ENCODE measurements around the gene SOBP.

SOBP gene

GRCh38 chr6:107625264-107625663 lies 135.3 kb downstream of the SOBP start:
- no peak for ATAC-seq (ENCODE audit: low read depth)
- no peaks in the 10 kb centered on the region for H3K4me1 ChIP-seq (ENCODE audit: insufficient read depth, poor library complexity, severe bottlenecking)
- DNase-seq (ENCODE audit: low spot score), result no peak
- no peaks in the 10 kb centered on the region for H3K9me3 ChIP-seq (ENCODE audit: severe bottlenecking)
- H3K27me3 ChIP-seq (ENCODE audit: insufficient read depth, poor library complexity, severe bottlenecking), result no peaks in the 10 kb centered on the region
- no peak overlapping the region for H3K4me3 ChIP-seq (ENCODE audit: severe bottlenecking)
- no peak for TF ChIP-seq CTCF (IDR thresholded peaks at IDR 0.05; ENCODE audit: poor library complexity, severe bottlenecking)
- H3K27ac ChIP-seq (ENCODE audit: poor library complexity, severe bottlenecking), result no peak overlapping the region
- no peaks in the 10 kb centered on the region for H3K36me3 ChIP-seq (ENCODE audit: low read depth)

GRCh38 chr6:107626645-107627044 lies 136.7 kb downstream of the SOBP start:
- H3K4me1 ChIP-seq (ENCODE audit: insufficient read depth, poor library complexity, severe bottlenecking), result no peaks in the 10 kb centered on the region
- no peaks in the 10 kb centered on the region for H3K9me3 ChIP-seq (ENCODE audit: severe bottlenecking)
- H3K27me3 ChIP-seq (ENCODE audit: insufficient read depth, poor library complexity, severe bottlenecking), result no peaks in the 10 kb centered on the region
- DNase-seq (ENCODE audit: low spot score) (no peak), ATAC-seq (ENCODE audit: low read depth) (no peak)
- H3K27ac ChIP-seq (ENCODE audit: poor library complexity, severe bottlenecking), result no peak overlapping the region
- TF ChIP-seq CTCF (IDR thresholded peaks at IDR 0.05; ENCODE audit: poor library complexity, severe bottlenecking), result no peak
- H3K36me3 ChIP-seq (ENCODE audit: low read depth), result no peaks in the 10 kb centered on the region
- H3K4me3 ChIP-seq (ENCODE audit: severe bottlenecking), result no peak overlapping the region

GRCh38 chr6:107627969-107628368 lies 138.1 kb downstream of the SOBP start:
- Histone ChIP-seq H3K27me3 (ENCODE audit: insufficient read depth, poor library complexity, severe bottlenecking) (no peaks in the 10 kb centered on the region), H3K9me3 (ENCODE audit: severe bottlenecking) (no peaks in the 10 kb centered on the region), H3K4me3 (ENCODE audit: severe bottlenecking) (no peak overlapping the region), H3K27ac (ENCODE audit: poor library complexity, severe bottlenecking) (no peak overlapping the region), H3K4me1 (ENCODE audit: insufficient read depth, poor library complexity, severe bottlenecking) (no peaks in the 10 kb centered on the region), H3K36me3 (ENCODE audit: low read depth) (no peaks in the 10 kb centered on the region)
- ATAC-seq (ENCODE audit: low read depth) (no peak), DNase-seq (ENCODE audit: low spot score) (no peak)
- no peak for TF ChIP-seq CTCF (IDR thresholded peaks at IDR 0.05; ENCODE audit: poor library complexity, severe bottlenecking)

GRCh38 chr6:107628878-107629277 lies 139.0 kb downstream of the SOBP start:
- no peak for TF ChIP-seq CTCF (IDR thresholded peaks at IDR 0.05; ENCODE audit: poor library complexity, severe bottlenecking)
- DNase-seq (ENCODE audit: low spot score) (no peak), ATAC-seq (ENCODE audit: low read depth) (no peak)
- no peaks in the 10 kb centered on the region for H3K4me1 ChIP-seq (ENCODE audit: insufficient read depth, poor library complexity, severe bottlenecking)
- no peak overlapping the region for H3K4me3 ChIP-seq (ENCODE audit: severe bottlenecking)
- no peaks in the 10 kb centered on the region for H3K36me3 ChIP-seq (ENCODE audit: low read depth)
- H3K27ac ChIP-seq (ENCODE audit: poor library complexity, severe bottlenecking), result no peak overlapping the region
- H3K9me3 ChIP-seq (ENCODE audit: severe bottlenecking), result no peaks in the 10 kb centered on the region
- H3K27me3 ChIP-seq (ENCODE audit: insufficient read depth, poor library complexity, severe bottlenecking), result no peaks in the 10 kb centered on the region

GRCh38 chr6:107629548-107630129 lies 139.7 kb downstream of the SOBP start:
- Histone ChIP-seq H3K27me3 (ENCODE audit: insufficient read depth, poor library complexity, severe bottlenecking) (no peaks in the 10 kb centered on the region), H3K36me3 (ENCODE audit: low read depth) (no peaks in the 10 kb centered on the region), H3K4me3 (ENCODE audit: severe bottlenecking) (no peak overlapping the region), H3K27ac (ENCODE audit: poor library complexity, severe bottlenecking) (no peak overlapping the region), H3K9me3 (ENCODE audit: severe bottlenecking) (no peaks in the 10 kb centered on the region), H3K4me1 (ENCODE audit: insufficient read depth, poor library complexity, severe bottlenecking) (no peaks in the 10 kb centered on the region)
- no peak for TF ChIP-seq CTCF (IDR thresholded peaks at IDR 0.05; ENCODE audit: poor library complexity, severe bottlenecking)
- DNase-seq (ENCODE audit: low spot score) (no peak), ATAC-seq (ENCODE audit: low read depth) (no peak)

Data from RWPE2 (cell line).